PC-9 (cell line): ENCODE results near the gene RPS28.

Source experiments
- CTCF ChIP-seq: fragments of 200-600 bp; sonication (generic); conservative IDR thresholded peaks from 2 replicates; pipeline ENCODE4 v1.6.1; 2017; ENCODE audit warnings: mixed run types, antibody characterized with exemption, mild to moderate bottlenecking, moderate library complexity
- EZH2 ChIP-seq: fragments of 200-600 bp; sonication (generic); IDR thresholded peaks from 2 replicates; pipeline ENCODE4 v1.8.0; 2017; ENCODE audit warnings: antibody characterized with exemption, low read depth

- no peak for TF ChIP-seq CTCF
- no peak for TF ChIP-seq EZH2
Observed at GRCh38 chr19:8325454-8325853, 4.2 kb downstream of the RPS28 start.
